Gastrocnemius medialis (tissue), 4 donors: ENCODE measurements around the gene TCAF1. TPM values are rescaled to one million over a fixed set of nuclear protein-coding genes. Genes with fewer than 3 reads are reported as not detected.

Source experiments
- ATAC-seq, 2 donors: fragments of 150-250 bp; one replicate each; pipeline ENCODE4 v1.9.1; 2016
- DNase-seq, 2 donors: peaks; one replicate each; pipeline ENCODE4 v3.0.0-alpha.2; 2019
- H3K27ac ChIP-seq, 4 donors: fragments of 200-600 bp; sonication (generic); 1 replicate in 1 of 4; 2 replicates in 3 of 4; pipeline ENCODE4 v1.5.1; 2016 to 2018; ENCODE audit warnings: mild to moderate bottlenecking in 2 of 4, moderate library complexity in 1 of 4
- H3K27me3 ChIP-seq, 3 donors: fragments of 200-600 bp; sonication (generic) in 2 of 3; 1 replicate in 1 of 3; 2 replicates in 2 of 3; pipeline versions ENCODE4 v1.5.1 to v1.6.0; 2016 to 2019; ENCODE audit warnings: mild to moderate bottlenecking in 1 of 3, moderate library complexity in 1 of 3
- H3K36me3 ChIP-seq, 2 donors: fragments of 200-600 bp; sonication (generic) in 1 of 2; one replicate each; pipeline ENCODE4 v1.5.1; 2017 to 2018
- H3K4me1 ChIP-seq, 2 donors: fragments of 200-600 bp; sonication (generic) in 1 of 2; one replicate each; pipeline ENCODE4 v1.5.1; 2016 to 2017; ENCODE audit warnings: mild to moderate bottlenecking in 2 of 2
- H3K4me3 ChIP-seq, 4 donors: fragments of 200-600 bp; sonication (generic) in 3 of 4; 1 replicate in 1 of 4; 2 replicates in 3 of 4; pipeline ENCODE4 v1.5.1; 2016 to 2019; ENCODE audit warnings: mild to moderate bottlenecking in 2 of 4
- H3K9me3 ChIP-seq, 3 donors: fragments of 200-600 bp; sonication (generic) in 2 of 3; 1 replicate in 1 of 3; 2 replicates in 2 of 3; pipeline ENCODE4 v1.5.1; 2016 to 2019
- POLR2A ChIP-seq, 2 donors: fragments of 450-650 bp; IDR thresholded peaks; one replicate each; pipeline ENCODE4 v1.6.1; 2017; ENCODE audit warnings: antibody characterized with exemption in 2 of 2, mild to moderate bottlenecking in 2 of 2, moderate library complexity in 2 of 2
- in situ Hi-C, 4 donors: fragments of 200-750 bp; cut with MboI; loops; one replicate each; pipeline versions ENCODE4 v1.15.0 to v1.8.0; 2017; ENCODE audit warnings: low sequenced_read_pairs in 4 of 4
- intact Hi-C: fragments of 100-400 bp; cut with DNase I; formaldehyde crosslinking; loops from one replicate; pipeline ENCODE4 v1.15.1; 2023; ENCODE audit warnings: low total_unique reads
- total RNA-seq, 4 donors: library from RNA; depleted of rRNA; stranded (reverse); fragments of >200 nt; gene quantifications; one replicate each; pipeline versions ENCODE4 v1.1.0 to v1.2.3, GENCODE V29; 2016
- TF ChIP-seq, protein P1 (sequence below), 5 experiments: fragments of 450-650 bp in 3 of 5; fragments of 200-600 bp in 2 of 5; sonication (generic) in 2 of 5; IDR thresholded peaks in 4 of 5; conservative IDR thresholded peaks in 1 of 5; 1 replicate in 4 of 5; 2 replicates in 1 of 5; pipeline ENCODE4 v1.5.1; 2016 to 2019; ENCODE audit warnings: antibody characterized with exemption in 5 of 5, mild to moderate bottlenecking in 3 of 5, moderate library complexity in 3 of 5

Gene TCAF1
- total RNA-seq, 4 donors from 2014 or later: 31.4 to 43.0 (median 32.9) TPM

DNA sequence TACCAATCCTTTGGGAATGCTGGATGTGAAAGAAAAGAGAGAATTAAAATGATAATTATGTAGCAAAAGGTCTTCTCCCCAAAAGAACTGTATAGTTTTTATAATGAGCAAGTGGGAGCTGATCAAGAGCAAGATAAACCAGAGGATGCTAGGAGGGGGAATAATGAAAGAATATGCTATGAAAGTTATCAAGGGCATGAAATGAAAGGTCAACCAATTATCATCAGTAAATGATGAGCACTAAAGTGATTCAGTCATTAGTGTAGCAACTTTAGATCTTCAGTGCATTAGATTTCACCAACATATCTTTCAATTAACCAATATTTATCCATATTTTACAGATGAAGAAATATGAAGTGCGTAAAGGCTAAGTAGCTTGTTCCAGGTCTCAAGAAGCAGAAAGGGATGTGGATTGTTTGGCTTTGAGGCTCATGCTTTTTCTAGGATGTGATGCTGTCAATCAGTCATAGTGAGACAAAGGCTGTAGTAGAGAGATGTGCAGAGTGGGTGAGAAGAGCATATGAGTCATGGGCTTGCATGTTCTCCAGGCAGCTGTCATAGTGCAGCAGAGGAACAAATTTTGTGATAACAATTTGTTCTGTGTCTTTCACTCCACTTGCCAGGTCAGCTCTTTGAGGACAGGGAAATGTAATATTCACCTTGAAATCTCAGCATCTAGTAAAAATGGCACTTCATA, 27.4 kb upstream of the TCAF1 start:
- in situ Hi-C loops (no loop called here), intact Hi-C loops (no loop called here)
- Histone ChIP-seq H3K27ac (no peak overlapping the region), H3K27me3 (no peaks in the 10 kb centered on the region), H3K4me3 (no peak overlapping the region), H3K36me3 (no peaks in the 10 kb centered on the region), H3K4me1 (no peaks in the 10 kb centered on the region), H3K9me3 (no peaks in the 10 kb centered on the region)
- ATAC-seq (no peak), DNase-seq (no peak)
- TF ChIP-seq POLR2A (IDR thresholded peaks at IDR 0.05): no peak
- TF ChIP-seq, protein P1, sequence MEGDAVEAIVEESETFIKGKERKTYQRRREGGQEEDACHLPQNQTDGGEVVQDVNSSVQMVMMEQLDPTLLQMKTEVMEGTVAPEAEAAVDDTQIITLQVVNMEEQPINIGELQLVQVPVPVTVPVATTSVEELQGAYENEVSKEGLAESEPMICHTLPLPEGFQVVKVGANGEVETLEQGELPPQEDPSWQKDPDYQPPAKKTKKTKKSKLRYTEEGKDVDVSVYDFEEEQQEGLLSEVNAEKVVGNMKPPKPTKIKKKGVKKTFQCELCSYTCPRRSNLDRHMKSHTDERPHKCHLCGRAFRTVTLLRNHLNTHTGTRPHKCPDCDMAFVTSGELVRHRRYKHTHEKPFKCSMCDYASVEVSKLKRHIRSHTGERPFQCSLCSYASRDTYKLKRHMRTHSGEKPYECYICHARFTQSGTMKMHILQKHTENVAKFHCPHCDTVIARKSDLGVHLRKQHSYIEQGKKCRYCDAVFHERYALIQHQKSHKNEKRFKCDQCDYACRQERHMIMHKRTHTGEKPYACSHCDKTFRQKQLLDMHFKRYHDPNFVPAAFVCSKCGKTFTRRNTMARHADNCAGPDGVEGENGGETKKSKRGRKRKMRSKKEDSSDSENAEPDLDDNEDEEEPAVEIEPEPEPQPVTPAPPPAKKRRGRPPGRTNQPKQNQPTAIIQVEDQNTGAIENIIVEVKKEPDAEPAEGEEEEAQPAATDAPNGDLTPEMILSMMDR (IDR thresholded peaks at IDR 0.05 in 4 of 5, conservative IDR thresholded peaks at IDR 0.05 in 1 of 5): no peak

DNA sequence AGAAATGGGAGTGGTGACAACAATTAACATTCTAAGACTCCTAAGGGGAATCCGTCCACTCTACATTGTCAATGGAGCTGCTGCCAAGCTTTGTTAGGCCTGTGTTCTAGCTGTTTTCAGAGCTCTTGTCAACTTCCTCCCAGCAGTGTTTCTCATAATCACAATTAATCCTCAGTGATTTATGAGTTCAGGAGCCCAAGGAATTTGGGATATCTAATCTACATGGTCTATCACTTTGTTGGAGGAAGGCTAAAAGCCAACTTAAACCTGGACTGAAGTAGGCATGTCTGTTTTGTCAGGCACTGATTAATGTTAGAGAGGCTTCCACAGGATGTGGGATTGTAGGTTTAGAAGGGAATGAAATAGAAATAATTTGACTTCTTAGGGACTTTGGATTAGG, 22.9 kb upstream of the TCAF1 start:
- no peaks in the 10 kb centered on the region for H3K36me3 ChIP-seq
- H3K9me3 ChIP-seq: no peaks in the 10 kb centered on the region
- no peak overlapping the region for H3K27ac ChIP-seq
- DNase-seq (no peak), ATAC-seq (no peak)
- H3K27me3 ChIP-seq: no peaks in the 10 kb centered on the region
- H3K4me1 ChIP-seq: no peaks in the 10 kb centered on the region
- intact Hi-C loops (no loop called here), in situ Hi-C loops (no loop called here)
- TF ChIP-seq, protein P1 (IDR thresholded peaks at IDR 0.05 in 4 of 5, conservative IDR thresholded peaks at IDR 0.05 in 1 of 5): no peak
- TF ChIP-seq POLR2A (IDR thresholded peaks at IDR 0.05): no peak
- H3K4me3 ChIP-seq: no peak overlapping the region

DNA sequence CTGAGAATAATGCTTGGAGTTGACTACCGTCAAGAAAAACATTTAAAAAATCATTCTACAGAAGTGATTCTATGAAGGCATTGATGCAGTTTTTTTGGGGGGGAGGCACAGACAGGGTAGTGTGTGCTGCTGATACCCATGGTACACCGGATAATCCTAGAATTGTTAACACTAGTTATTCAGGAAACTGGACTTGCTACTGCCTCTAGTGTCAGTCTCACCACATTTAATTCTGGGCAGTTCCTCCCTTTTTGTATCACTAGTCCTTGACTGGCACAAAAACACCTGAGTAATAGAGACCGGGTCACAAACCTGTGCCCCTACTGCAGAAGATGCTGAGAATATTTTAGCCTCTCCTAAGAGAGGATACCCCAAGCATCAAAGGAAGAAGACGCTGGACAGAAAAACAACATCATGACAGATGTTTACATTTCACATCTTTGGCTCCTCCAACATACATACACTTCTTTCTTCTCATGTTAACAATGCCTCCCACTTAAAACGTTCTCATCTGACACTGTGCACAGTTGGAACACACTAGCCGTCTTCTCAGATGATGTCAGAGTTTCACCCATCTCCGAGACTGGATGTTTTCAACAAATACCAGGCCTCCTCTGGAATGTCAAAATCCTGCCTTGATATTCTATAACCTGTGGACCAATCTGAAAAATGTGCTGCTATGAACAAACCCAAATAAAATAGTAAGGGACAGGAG, 13.1 kb upstream of the TCAF1 start:
- intact Hi-C loops (no loop called here), in situ Hi-C loops (no loop called here)
- H3K27ac ChIP-seq: no peak overlapping the region
- TF ChIP-seq, protein P1 (IDR thresholded peaks at IDR 0.05 in 4 of 5, conservative IDR thresholded peaks at IDR 0.05 in 1 of 5): no peak
- no peak for TF ChIP-seq POLR2A (IDR thresholded peaks at IDR 0.05)
- no peak overlapping the region for H3K4me3 ChIP-seq
- H3K4me1 ChIP-seq: no peaks in the 10 kb centered on the region
- no peaks in the 10 kb centered on the region for H3K36me3 ChIP-seq
- ATAC-seq: no peak
- H3K27me3 ChIP-seq: no peaks in the 10 kb centered on the region
- DNase-seq: no peak
- no peaks in the 10 kb centered on the region for H3K9me3 ChIP-seq

DNA sequence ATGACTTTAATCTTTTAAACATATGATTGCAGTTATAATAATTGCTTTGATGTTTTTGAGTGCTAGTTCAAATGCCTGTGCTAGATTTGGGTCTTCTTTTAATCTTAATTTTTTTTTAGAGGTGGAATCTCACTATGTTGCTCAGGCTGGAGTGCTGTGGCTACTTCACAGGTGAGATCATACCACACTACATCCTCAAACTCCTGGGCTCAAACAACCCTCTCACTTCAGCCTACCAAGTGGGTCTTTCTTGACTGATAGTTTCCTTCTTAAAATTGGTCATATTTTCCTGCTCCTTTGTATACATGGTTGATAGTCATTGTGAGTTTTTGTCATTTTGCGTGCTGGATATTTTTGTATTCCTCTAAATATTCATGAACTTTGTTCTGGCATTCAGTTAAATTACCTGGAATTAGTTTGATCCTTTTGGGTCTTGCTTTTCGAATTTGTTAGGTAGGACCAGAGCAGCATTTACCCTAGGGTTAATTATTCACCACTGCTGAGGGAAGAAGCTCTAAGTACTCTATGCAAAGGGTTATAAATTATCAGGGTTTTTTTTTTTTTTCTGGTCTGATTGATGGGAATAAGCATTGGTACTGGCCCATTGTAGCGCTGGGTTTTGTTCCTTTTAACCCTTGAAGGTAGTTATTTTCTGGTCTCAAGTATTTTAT, 12.1 kb upstream of the TCAF1 start:
- no peaks in the 10 kb centered on the region for H3K36me3 ChIP-seq
- no peak for ATAC-seq
- no peak for DNase-seq
- no peak for TF ChIP-seq POLR2A (IDR thresholded peaks at IDR 0.05)
- TF ChIP-seq, protein P1 (IDR thresholded peaks at IDR 0.05 in 4 of 5, conservative IDR thresholded peaks at IDR 0.05 in 1 of 5): no peak
- H3K27ac ChIP-seq: no peak overlapping the region
- no peaks in the 10 kb centered on the region for H3K9me3 ChIP-seq
- H3K4me1 ChIP-seq: no peaks in the 10 kb centered on the region
- no peaks in the 10 kb centered on the region for H3K27me3 ChIP-seq
- no peak overlapping the region for H3K4me3 ChIP-seq
- intact Hi-C loops (no loop called here), in situ Hi-C loops (no loop called here)
